CD14-positive monocyte (primary cell): ENCODE data around the gene PRSS22. TPM values are rescaled to one million over a fixed set of nuclear protein-coding genes. Genes with fewer than 3 reads are reported as not detected.

Source experiments
- DNase-seq, 3 donors: peaks; one replicate each; pipeline ENCODE4 v3.0.0-alpha.2; 2011 to 2022
- H2AFZ ChIP-seq: 2 replicates; pipeline ENCODE4 v1.6.0; 2012; ENCODE audit warnings: mild to moderate bottlenecking, low read depth, low read length, inconsistent platforms; ENCODE audit not compliant: insufficient read depth, poor library complexity, severe bottlenecking
- H3K27ac ChIP-seq, 2 donors: 1 replicate in 1 of 2; 2 replicates in 1 of 2; pipeline ENCODE4 v1.5.1; 2012 to 2013; ENCODE audit warnings: low read length in 2 of 2, control low read depth in 1 of 2, inconsistent platforms in 1 of 2, low read depth in 1 of 2, mild to moderate bottlenecking in 1 of 2
- H3K27me3 ChIP-seq, 2 donors: one replicate each; pipeline versions ENCODE4 v1.6.0 to v1.6.1; 2011 to 2013; ENCODE audit warnings: low read length in 2 of 2; ENCODE audit not compliant: control insufficient read depth in 2 of 2, insufficient read depth in 2 of 2
- H3K36me3 ChIP-seq, 2 donors: replicated peaks in 1 of 2; 1 replicate in 1 of 2; 2 replicates in 1 of 2; pipeline versions ENCODE4 v1.5.1 to v1.6.1; 2012 to 2013; ENCODE audit warnings: low read length in 2 of 2, control low read depth in 1 of 2, inconsistent platforms in 1 of 2, mild to moderate bottlenecking in 1 of 2; ENCODE audit not compliant: insufficient read depth in 2 of 2, control insufficient read depth in 1 of 2
- H3K4me1 ChIP-seq, 2 donors: 1 replicate in 1 of 2; 2 replicates in 1 of 2; pipeline versions ENCODE4 v1.5.1 to v1.6.1; 2012 to 2013; ENCODE audit warnings: low read length in 2 of 2, control low read depth in 1 of 2, inconsistent platforms in 1 of 2, mild to moderate bottlenecking in 1 of 2, moderate library complexity in 1 of 2; ENCODE audit not compliant: insufficient read depth in 2 of 2, control insufficient read depth in 1 of 2
- H3K4me2 ChIP-seq: replicated peaks from 2 replicates; pipeline ENCODE3; 2012; ENCODE audit warnings: low read length, moderate library complexity, mild to moderate bottlenecking; ENCODE audit not compliant: poor library complexity, severe bottlenecking; ENCODE audit errors: extremely low read depth
- H3K4me3 ChIP-seq, 3 experiments: fragments of 200-600 bp in 1 of 3; sonication (generic) in 1 of 3; replicated peaks in 1 of 3; 1 replicate in 2 of 3; 2 replicates in 1 of 3; pipeline ENCODE4 v1.5.1; 2011 to 2013; ENCODE audit warnings: low read length in 3 of 3, mild to moderate bottlenecking in 3 of 3, control low read depth in 2 of 3, low read depth in 2 of 3, inconsistent platforms in 1 of 3, moderate library complexity in 1 of 3
- H3K79me2 ChIP-seq: 2 replicates; pipeline ENCODE4 v1.6.0; 2012; ENCODE audit warnings: mild to moderate bottlenecking, control low read depth, inconsistent platforms, low read length, moderate library complexity; ENCODE audit not compliant: insufficient read depth
- H3K9ac ChIP-seq: 2 replicates; pipeline ENCODE4 v1.6.0; 2017; ENCODE audit warnings: low read length, mild to moderate bottlenecking; ENCODE audit not compliant: insufficient read depth, poor library complexity, severe bottlenecking
- H3K9me3 ChIP-seq, 2 donors: replicated peaks in 1 of 2; 1 replicate in 1 of 2; 2 replicates in 1 of 2; pipeline versions ENCODE4 v1.5.1 to v1.6.1; 2012 to 2013; ENCODE audit warnings: low read length in 2 of 2, control low read depth in 1 of 2; ENCODE audit not compliant: control insufficient read depth in 1 of 2, insufficient read depth in 1 of 2
- H4K20me1 ChIP-seq: 2 replicates; pipeline ENCODE4 v1.6.0; 2012; ENCODE audit warnings: mild to moderate bottlenecking, low read length, control low read depth, moderate library complexity; ENCODE audit not compliant: insufficient read depth
- H3K27ac Mint-ChIP-seq, 7 donors: one replicate each; pipeline ENCODE4 v1.8.0; 2020; ENCODE audit warnings: mild to moderate bottlenecking in 7 of 7, mixed read lengths in 7 of 7, moderate library complexity in 6 of 7, inconsistent platforms in 2 of 7
- H3K27me3 Mint-ChIP-seq, 3 donors: one replicate each; pipeline ENCODE4 v1.8.0; 2021 to 2022; ENCODE audit warnings: low read depth in 3 of 3, mild to moderate bottlenecking in 3 of 3, mixed read lengths in 3 of 3, moderate library complexity in 3 of 3, inconsistent platforms in 1 of 3
- H3K36me3 Mint-ChIP-seq, 2 donors: one replicate each; pipeline ENCODE4 v1.8.0; 2020; ENCODE audit warnings: mixed read lengths in 2 of 2, inconsistent platforms in 1 of 2, mild to moderate bottlenecking in 1 of 2
- H3K4me1 Mint-ChIP-seq: one replicate; pipeline ENCODE4 v1.8.0; 2020; ENCODE audit warnings: mild to moderate bottlenecking, mixed read lengths
- H3K4me3 Mint-ChIP-seq, 2 donors: one replicate each; pipeline ENCODE4 v1.8.0; 2020; ENCODE audit warnings: mild to moderate bottlenecking in 2 of 2, mixed read lengths in 2 of 2, moderate library complexity in 1 of 2
- H3K9me3 Mint-ChIP-seq, 7 donors: one replicate each; pipeline ENCODE4 v1.8.0; 2020 to 2022; ENCODE audit warnings: mixed read lengths in 7 of 7, mild to moderate bottlenecking in 6 of 7, moderate library complexity in 6 of 7, inconsistent platforms in 2 of 7
- CTCF ChIP-seq: fragments of 200-600 bp; IDR thresholded peaks from one replicate; pipeline ENCODE4 v1.8.0; 2022; ENCODE audit warnings: antibody characterized with exemption, mild to moderate bottlenecking
- WGBS: methylation state at CpG from one replicate; pipeline ENCODE4 v1.1.5; 2013; ENCODE audit warnings: missing lambda C conversion rate; ENCODE audit not compliant: insufficient coverage; 5-methylcytosine and 5-hydroxymethylcytosine counted together
- intact Hi-C, 2 donors: fragments of 100-400 bp; cut with micrococcal nuclease; formaldehyde crosslinking; loops; one replicate each; pipeline versions ENCODE4 v1.15.0 to v1.15.1; 2023
- polyA plus RNA-seq, 3 donors: library from polyadenylated mRNA; depleted of rRNA in 1 of 3; unstranded in 2 of 3; stranded (reverse) in 1 of 3; fragments of 300-500 nt in 2 of 3; fragments of >200 nt in 1 of 3; fragmentation: Illumina TruSeq in 2 of 3; gene quantifications; 1 replicate in 2 of 3; 2 replicates in 1 of 3; pipeline ENCODE4 v1.2.3, GENCODE V29; 2012 to 2021

Gene PRSS22
- polyA plus RNA-seq, 3 donors = not detected

- TF ChIP-seq CTCF = no peak
- intact Hi-C loops = no loop called here
- H3K9me3 ChIP-seq = peaks cover 0 to 4% of the 10 kb centered on the region in 2 donors
- no peak for DNase-seq
- H3K27ac ChIP-seq = no peak overlapping the region
- no peak overlapping the region for H2AFZ ChIP-seq
- peaks cover 2 to 4% (median 3%) of the 10 kb centered on the region in 3 donors for H3K27me3 Mint-ChIP-seq
- H3K27me3 ChIP-seq = no peaks in the 10 kb centered on the region
- H3K36me3 ChIP-seq = no peaks in the 10 kb centered on the region
- peaks cover 12% of the 10 kb centered on the region for H3K4me1 Mint-ChIP-seq
- peaks cover 14 to 18% of the 10 kb centered on the region in 2 donors for H3K4me1 ChIP-seq
- H3K9ac ChIP-seq = no peak overlapping the region
- no peaks in the 10 kb centered on the region for H4K20me1 ChIP-seq
- H3K4me3 Mint-ChIP-seq = no peak overlapping the region
- H3K79me2 ChIP-seq = no peaks in the 10 kb centered on the region
- peaks cover 1 to 11% (median 5%) of the 10 kb centered on the region in 7 donors for H3K9me3 Mint-ChIP-seq
- peak overlapping the region in 1 of 7 donors; percentile 18 for H3K27ac Mint-ChIP-seq
- H3K4me3 ChIP-seq = no peak overlapping the region
- no peak overlapping the region for H3K4me2 ChIP-seq
- no peaks in the 10 kb centered on the region for H3K36me3 Mint-ChIP-seq
- WGBS = 95% methylated on average over 8 of the region's 14 CpGs
Measured at GRCh38 chr16:2827831-2828520, 30.0 kb downstream of the PRSS22 start.

- intact Hi-C loops = no loop called here
- Mint-ChIP-seq H3K4me3 (no peak overlapping the region), H3K27me3 (peaks cover 1 to 2% (median 2%) of the 10 kb centered on the region in 3 donors), H3K27ac (no peak overlapping the region), H3K36me3 (no peaks in the 10 kb centered on the region), H3K9me3 (peaks cover 0 to 9% (median 1%) of the 10 kb centered on the region in 7 donors), H3K4me1 (peaks cover 12% of the 10 kb centered on the region)
- peaks cover 0 to 4% of the 10 kb centered on the region in 2 donors for H3K9me3 ChIP-seq
- H3K4me1 ChIP-seq = peaks cover 14 to 18% of the 10 kb centered on the region in 2 donors
- no peak overlapping the region for H2AFZ ChIP-seq
- 94% methylated on average over 15 of the region's 15 CpGs for WGBS
- DNase-seq = no peak
- H4K20me1 ChIP-seq = no peaks in the 10 kb centered on the region
- no peak for TF ChIP-seq CTCF
- no peak overlapping the region for H3K4me2 ChIP-seq
- H3K27me3 ChIP-seq = no peaks in the 10 kb centered on the region
- H3K36me3 ChIP-seq = no peaks in the 10 kb centered on the region
- H3K4me3 ChIP-seq = no peak overlapping the region
- H3K9ac ChIP-seq = no peak overlapping the region
- H3K79me2 ChIP-seq = no peaks in the 10 kb centered on the region
- no peak overlapping the region for H3K27ac ChIP-seq
Measured at GRCh38 chr16:2827374-2827791, 30.6 kb downstream of the PRSS22 start.
